PC-3 (cell line): Measurements from ENCODE around the gene DGCR6L.
"Not testable (repeated sequence)": the region's sequence is repeated elsewhere in the genome, so short reads cannot be mapped to it uniquely, and the experiment has no call there.

Experiments
- EZH2 ChIP-seq: fragments of 300-600 bp; sonication (generic); IDR thresholded peaks from one replicate; pipeline ENCODE4 v1.6.1; 2017; ENCODE audit warnings: antibody characterized with exemption, mild to moderate bottlenecking, low read length; ENCODE audit not compliant: unreplicated experiment
- EZH2phosphoT487 ChIP-seq: fragments of 300-600 bp; sonication (generic); IDR thresholded peaks from 2 replicates; pipeline ENCODE4 v1.6.1; 2018; ENCODE audit warnings: mild to moderate bottlenecking, antibody characterized with exemption, low read length, borderline replicate concordance
- TF ChIP-seq, protein P1 (sequence below): fragments of 300-600 bp; sonication (generic); conservative IDR thresholded peaks from 2 replicates; pipeline ENCODE4 v1.5.1; 2017; ENCODE audit warnings: antibody characterized with exemption, low read depth, mild to moderate bottlenecking, low read length

- TF ChIP-seq, protein P1, sequence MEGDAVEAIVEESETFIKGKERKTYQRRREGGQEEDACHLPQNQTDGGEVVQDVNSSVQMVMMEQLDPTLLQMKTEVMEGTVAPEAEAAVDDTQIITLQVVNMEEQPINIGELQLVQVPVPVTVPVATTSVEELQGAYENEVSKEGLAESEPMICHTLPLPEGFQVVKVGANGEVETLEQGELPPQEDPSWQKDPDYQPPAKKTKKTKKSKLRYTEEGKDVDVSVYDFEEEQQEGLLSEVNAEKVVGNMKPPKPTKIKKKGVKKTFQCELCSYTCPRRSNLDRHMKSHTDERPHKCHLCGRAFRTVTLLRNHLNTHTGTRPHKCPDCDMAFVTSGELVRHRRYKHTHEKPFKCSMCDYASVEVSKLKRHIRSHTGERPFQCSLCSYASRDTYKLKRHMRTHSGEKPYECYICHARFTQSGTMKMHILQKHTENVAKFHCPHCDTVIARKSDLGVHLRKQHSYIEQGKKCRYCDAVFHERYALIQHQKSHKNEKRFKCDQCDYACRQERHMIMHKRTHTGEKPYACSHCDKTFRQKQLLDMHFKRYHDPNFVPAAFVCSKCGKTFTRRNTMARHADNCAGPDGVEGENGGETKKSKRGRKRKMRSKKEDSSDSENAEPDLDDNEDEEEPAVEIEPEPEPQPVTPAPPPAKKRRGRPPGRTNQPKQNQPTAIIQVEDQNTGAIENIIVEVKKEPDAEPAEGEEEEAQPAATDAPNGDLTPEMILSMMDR = not testable (repeated sequence)
- TF ChIP-seq EZH2, EZH2phosphoT487: not testable (repeated sequence)
Measured at GRCh38 chr22:20306646-20307447, 13.0 kb downstream of the DGCR6L start.
